Measurements from ENCODE around the gene SSBP2. TPM values are rescaled to one million over a fixed set of nuclear protein-coding genes. Genes with fewer than 3 reads are reported as not detected.
A peak's percentile ranks its signal among the peaks of the same experiment; 100 is the strongest.
"Not testable (repeated sequence)": the region's sequence is repeated elsewhere in the genome, so short reads cannot be mapped to it uniquely, and the experiment has no call there.

Gene SSBP2
- polyA plus RNA-seq, 3 donors from 2014 or later = 28.4 to 90.8 (median 34.2) TPM

DNA sequence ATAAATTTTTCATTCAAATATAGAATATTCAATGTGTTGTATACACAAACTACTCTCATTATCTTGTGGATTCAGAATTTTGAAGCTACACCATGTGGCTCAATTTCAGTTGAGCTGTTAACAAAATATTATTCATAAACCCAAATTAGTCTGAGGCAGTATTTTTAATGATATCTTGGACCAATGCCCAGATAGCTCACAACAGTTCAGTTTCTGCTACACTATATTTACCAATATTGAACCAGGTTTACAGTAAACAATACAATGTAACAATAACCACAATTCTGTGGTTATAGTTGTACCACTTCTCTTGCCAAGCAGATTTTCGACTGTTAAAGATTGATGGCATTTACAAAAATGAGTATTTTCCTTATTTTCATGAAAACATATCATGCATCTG, 99.9 kb downstream of the SSBP2 start:
- H3K4me3 Mint-ChIP-seq = no peak overlapping the region
- no peaks in the 10 kb centered on the region for H3K27me3 Mint-ChIP-seq (ENCODE audit: low read depth in 3 of 3)
- no peak overlapping the region for H3K27ac Mint-ChIP-seq
- H3K36me3 Mint-ChIP-seq = peaks cover 0 to 19% (median 0%) of the 10 kb centered on the region in 3 donors
- DNase-seq = no peak
- H3K4me1 Mint-ChIP-seq = peaks cover 0 to 8% of the 10 kb centered on the region in 2 donors
- no peaks in the 10 kb centered on the region for H3K9me3 Mint-ChIP-seq

- Mint-ChIP-seq H3K4me1 (peaks cover 0 to 5% of the 10 kb centered on the region in 2 donors), H3K9me3 (no peaks in the 10 kb centered on the region), H3K4me3 (no peak overlapping the region), H3K27ac (no peak overlapping the region), H3K27me3 (ENCODE audit: low read depth in 3 of 3) (no peaks in the 10 kb centered on the region), H3K36me3 (peaks cover 0 to 7% (median 3%) of the 10 kb centered on the region in 3 donors)
- no peak for DNase-seq
Observed at GRCh38 chr5:81646469-81646995, 104.4 kb downstream of the SSBP2 start.

- Mint-ChIP-seq H3K4me1 (no peaks in the 10 kb centered on the region), H3K9me3 (no peaks in the 10 kb centered on the region), H3K4me3 (no peak overlapping the region), H3K27ac (no peak overlapping the region), H3K36me3 (peaks cover 0 to 3% (median 0%) of the 10 kb centered on the region in 3 donors), H3K27me3 (ENCODE audit: low read depth in 3 of 3) (no peaks in the 10 kb centered on the region)
- DNase-seq = no peak
Observed at GRCh38 chr5:81642210-81642609, 108.7 kb downstream of the SSBP2 start.

GRCh38 chr5:81639556-81639955, 111.3 kb downstream of the SSBP2 start:
- Mint-ChIP-seq H3K36me3 (peaks cover 0 to 3% (median 0%) of the 10 kb centered on the region in 3 donors), H3K9me3 (no peaks in the 10 kb centered on the region), H3K4me3 (no peak overlapping the region), H3K27ac (no peak overlapping the region), H3K4me1 (no peaks in the 10 kb centered on the region), H3K27me3 (ENCODE audit: low read depth in 3 of 3) (no peaks in the 10 kb centered on the region)
- no peak for DNase-seq

DNA sequence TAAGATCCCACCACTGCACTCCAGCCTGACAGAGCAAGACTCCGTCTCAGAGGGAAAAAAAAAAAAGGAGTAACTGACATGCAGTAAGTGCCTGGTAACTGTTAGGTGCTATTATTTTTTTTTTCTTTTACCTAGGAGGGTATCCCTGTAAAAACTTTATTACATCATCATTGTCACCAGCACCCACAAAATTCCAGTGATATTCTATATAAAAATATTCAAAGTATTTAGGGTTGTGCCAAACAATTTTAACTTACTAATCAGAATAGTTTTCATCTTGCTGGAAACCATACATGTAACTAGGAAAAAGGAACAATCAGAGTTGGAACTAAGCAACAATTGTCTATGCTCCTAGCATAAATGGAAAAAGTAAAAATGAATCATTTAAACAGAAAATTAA, 112.4 kb downstream of the SSBP2 start:
- DNase-seq = no peak
- no peaks in the 10 kb centered on the region for H3K4me1 Mint-ChIP-seq
- H3K27ac Mint-ChIP-seq = no peak overlapping the region
- H3K27me3 Mint-ChIP-seq (ENCODE audit: low read depth in 3 of 3) = no peaks in the 10 kb centered on the region
- H3K4me3 Mint-ChIP-seq = no peak overlapping the region
- peaks cover 0 to 3% (median 0%) of the 10 kb centered on the region in 3 donors for H3K36me3 Mint-ChIP-seq
- no peaks in the 10 kb centered on the region for H3K9me3 Mint-ChIP-seq

DNA sequence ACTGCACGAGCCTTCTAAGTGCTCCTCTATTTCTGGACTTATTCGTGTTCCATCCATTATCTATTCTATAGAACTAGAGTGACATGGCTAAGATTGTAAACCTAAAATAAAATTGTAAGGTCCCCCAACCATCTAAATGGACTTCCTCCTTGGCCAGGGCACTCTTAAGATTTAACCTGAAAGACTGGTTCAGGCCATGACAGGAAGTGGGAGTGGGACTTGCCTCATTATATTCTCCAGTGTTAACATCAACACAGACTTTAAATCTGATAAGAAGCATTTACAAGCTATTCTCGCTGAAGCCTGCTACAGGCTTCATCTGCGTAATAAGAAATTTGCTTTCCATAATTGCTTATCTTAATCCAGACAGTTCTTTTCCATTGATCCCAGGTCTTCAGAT, 117.0 kb downstream of the SSBP2 start:
- Mint-ChIP-seq H3K36me3 (peaks cover 0 to 4% (median 0%) of the 10 kb centered on the region in 3 donors), H3K27me3 (ENCODE audit: low read depth in 3 of 3) (peaks cover 0 to 2% (median 0%) of the 10 kb centered on the region in 3 donors), H3K4me3 (no peak overlapping the region), H3K9me3 (no peaks in the 10 kb centered on the region), H3K4me1 (peaks cover 0 to 8% of the 10 kb centered on the region in 2 donors), H3K27ac (no peak overlapping the region)
- DNase-seq = no peak

GRCh38 chr5:81633471-81633870, 117.4 kb downstream of the SSBP2 start:
- Mint-ChIP-seq H3K36me3 (peaks cover 0 to 4% (median 0%) of the 10 kb centered on the region in 3 donors), H3K4me1 (peaks cover 0 to 8% of the 10 kb centered on the region in 2 donors), H3K4me3 (no peak overlapping the region), H3K27ac (no peak overlapping the region), H3K27me3 (ENCODE audit: low read depth in 3 of 3) (peaks cover 0 to 2% (median 0%) of the 10 kb centered on the region in 3 donors), H3K9me3 (no peaks in the 10 kb centered on the region)
- DNase-seq = no peak

DNA sequence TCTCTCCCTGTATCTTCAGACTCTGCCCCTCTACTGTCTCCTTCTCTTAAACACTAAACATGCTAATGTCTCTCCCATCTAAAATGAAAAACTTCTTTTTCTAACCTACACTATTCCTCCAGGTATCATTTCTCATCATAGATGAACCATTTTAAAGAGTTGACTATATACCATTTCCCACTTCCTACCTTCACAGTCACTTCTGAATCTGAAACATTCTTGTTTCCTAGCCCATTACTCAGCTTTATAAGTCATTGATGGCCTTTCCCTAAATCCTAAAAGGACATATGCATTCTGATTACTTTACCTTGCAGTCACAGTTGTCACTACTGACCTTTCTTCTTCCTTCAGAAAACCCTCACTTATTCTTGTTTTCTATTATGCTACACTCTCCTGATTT, 118.2 kb downstream of the SSBP2 start:
- DNase-seq = no peak
- H3K27me3 Mint-ChIP-seq (ENCODE audit: low read depth in 3 of 3) = peaks cover 0 to 2% (median 0%) of the 10 kb centered on the region in 3 donors
- peaks cover 0 to 4% (median 0%) of the 10 kb centered on the region in 3 donors for H3K36me3 Mint-ChIP-seq
- H3K4me1 Mint-ChIP-seq = peaks cover 0 to 8% of the 10 kb centered on the region in 2 donors
- no peaks in the 10 kb centered on the region for H3K9me3 Mint-ChIP-seq
- H3K27ac Mint-ChIP-seq = no peak overlapping the region
- no peak overlapping the region for H3K4me3 Mint-ChIP-seq

GRCh38 chr5:81631621-81632020, 119.3 kb downstream of the SSBP2 start:
- Mint-ChIP-seq H3K9me3 (no peaks in the 10 kb centered on the region), H3K27ac (no peak overlapping the region), H3K36me3 (peaks cover 0 to 4% (median 4%) of the 10 kb centered on the region in 3 donors), H3K27me3 (ENCODE audit: low read depth in 3 of 3) (peaks cover 0 to 2% (median 0%) of the 10 kb centered on the region in 3 donors), H3K4me1 (peaks cover 0 to 8% of the 10 kb centered on the region in 2 donors), H3K4me3 (no peak overlapping the region)
- DNase-seq = no peak

DNA sequence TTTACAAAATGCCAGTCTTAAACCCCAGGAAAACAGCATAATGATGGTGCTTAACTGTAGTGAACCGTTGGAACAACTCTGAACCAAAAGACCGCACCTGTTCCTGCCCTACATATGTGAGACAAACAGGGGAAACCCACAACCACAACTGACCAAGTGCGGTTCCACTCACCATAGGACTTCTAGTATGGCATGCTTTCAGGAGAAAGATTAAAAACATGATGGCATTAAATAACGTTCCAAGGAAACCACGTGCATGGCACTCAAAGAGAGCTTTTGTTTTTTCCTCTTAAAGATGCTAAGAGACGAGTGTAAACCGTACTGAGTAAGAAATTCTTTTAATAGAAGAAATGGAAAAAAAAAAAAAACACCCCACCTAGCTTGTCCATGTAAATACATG, 119.8 kb downstream of the SSBP2 start:
- peak; percentile 55 to 63 (median 63) for DNase-seq
- no peaks in the 10 kb centered on the region for H3K9me3 Mint-ChIP-seq
- H3K4me3 Mint-ChIP-seq = peak overlapping the region in 1 of 5 donors; percentile 17
- H3K27ac Mint-ChIP-seq = peak overlapping the region in 1 of 6 donors; percentile 24
- peaks cover 0 to 4% (median 0%) of the 10 kb centered on the region in 3 donors for H3K27me3 Mint-ChIP-seq (ENCODE audit: low read depth in 3 of 3)
- H3K36me3 Mint-ChIP-seq = peaks cover 0 to 4% (median 4%) of the 10 kb centered on the region in 3 donors
- H3K4me1 Mint-ChIP-seq = peaks cover 0 to 8% of the 10 kb centered on the region in 2 donors

DNA sequence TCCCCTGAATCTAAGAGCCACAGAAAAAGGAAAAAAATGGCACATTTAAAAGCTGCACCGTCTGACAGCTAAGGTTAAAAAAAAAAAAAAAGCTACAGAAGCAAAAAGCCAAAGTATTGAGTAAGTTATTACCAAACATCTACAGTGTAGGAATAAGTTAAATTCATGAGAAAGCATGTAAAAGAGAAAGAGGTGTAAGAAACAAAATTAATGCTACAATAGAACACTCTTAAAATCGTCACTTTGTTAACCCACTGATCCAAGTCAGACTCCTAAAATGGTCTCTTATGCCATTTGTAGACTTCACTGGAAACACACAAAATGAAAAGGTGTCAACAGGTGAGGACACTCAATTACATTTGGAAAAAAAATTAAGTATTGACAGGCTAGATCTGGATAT, 120.2 kb downstream of the SSBP2 start:
- H3K27ac Mint-ChIP-seq = peak overlapping the region in 2 of 6 donors; percentile 19 to 26
- peaks cover 0 to 8% of the 10 kb centered on the region in 2 donors for H3K4me1 Mint-ChIP-seq
- no peak for DNase-seq
- H3K9me3 Mint-ChIP-seq = no peaks in the 10 kb centered on the region
- peaks cover 0 to 4% (median 0%) of the 10 kb centered on the region in 3 donors for H3K27me3 Mint-ChIP-seq (ENCODE audit: low read depth in 3 of 3)
- peak overlapping the region in 2 of 5 donors; percentile 52 to 72 for H3K4me3 Mint-ChIP-seq
- H3K36me3 Mint-ChIP-seq = peaks cover 0 to 4% (median 4%) of the 10 kb centered on the region in 3 donors

DNA sequence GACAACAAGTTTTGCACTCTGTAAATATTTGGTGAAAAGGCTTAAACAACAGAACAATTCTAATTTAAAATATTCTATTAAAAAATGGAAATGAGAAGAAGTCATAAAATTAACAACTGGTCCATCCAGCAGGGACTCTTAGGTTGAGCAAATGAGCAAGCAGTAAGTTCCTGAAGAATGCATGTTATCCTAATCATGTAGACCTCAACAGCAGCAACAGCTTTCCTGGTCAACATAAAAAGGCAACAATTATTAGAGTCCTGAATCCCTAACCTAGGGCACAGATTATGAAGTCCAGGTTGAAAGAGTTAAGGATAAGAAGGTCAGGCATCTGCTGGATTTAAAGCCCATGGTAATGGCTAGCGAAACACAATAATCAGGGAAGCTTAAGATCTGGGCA, 120.9 kb downstream of the SSBP2 start:
- Mint-ChIP-seq H3K9me3 (no peaks in the 10 kb centered on the region), H3K4me1 (peaks cover 0 to 8% of the 10 kb centered on the region in 2 donors), H3K4me3 (no peak overlapping the region), H3K27me3 (ENCODE audit: low read depth in 3 of 3) (peaks cover 0 to 4% (median 0%) of the 10 kb centered on the region in 3 donors), H3K27ac (no peak overlapping the region), H3K36me3 (peaks cover 0 to 4% (median 4%) of the 10 kb centered on the region in 3 donors)
- DNase-seq = no peak

DNA sequence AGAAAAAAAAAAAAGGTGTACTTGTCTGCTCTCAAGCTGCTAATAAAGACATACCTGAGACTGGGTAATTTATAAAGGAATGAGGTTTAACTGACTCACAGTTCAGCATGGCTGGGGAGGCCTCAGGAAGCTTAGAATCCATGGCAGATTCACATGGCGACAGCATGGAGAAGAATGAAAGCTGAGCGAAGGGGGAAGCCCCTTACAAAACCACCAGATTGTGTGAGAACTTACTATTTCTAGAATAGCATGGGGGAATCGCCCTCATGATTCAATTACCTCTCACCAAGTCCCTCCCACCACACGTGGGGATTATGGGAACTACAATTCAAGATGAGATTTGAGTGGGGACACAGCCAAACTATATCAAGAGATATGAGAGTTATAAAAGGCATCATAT, 122.8 kb downstream of the SSBP2 start:
- H3K4me3 Mint-ChIP-seq; H3K36me3 Mint-ChIP-seq; DNase-seq; H3K27me3 Mint-ChIP-seq (ENCODE audit: low read depth in 3 of 3); H3K9me3 Mint-ChIP-seq; H3K27ac Mint-ChIP-seq; H3K4me1 Mint-ChIP-seq: not testable (repeated sequence)

DNA sequence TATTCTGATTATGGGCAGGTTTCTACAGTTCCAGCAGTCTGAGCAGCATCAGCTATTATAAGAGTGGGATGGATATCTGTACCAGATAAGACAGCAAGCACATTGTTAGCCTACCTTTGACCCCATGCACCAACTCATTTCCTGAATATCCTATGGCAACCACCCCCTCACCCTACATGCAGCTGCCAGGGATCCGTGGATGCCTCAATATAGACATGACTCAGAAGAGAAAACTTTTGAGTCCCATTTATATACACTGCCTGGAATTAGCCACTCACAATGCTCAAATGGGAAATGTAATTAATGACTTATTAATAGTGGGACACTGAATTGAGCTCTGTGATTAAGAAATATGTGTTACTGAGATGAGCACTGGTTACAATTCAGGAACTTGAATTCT, 124.4 kb downstream of the SSBP2 start:
- Mint-ChIP-seq H3K27ac (no peak overlapping the region), H3K27me3 (ENCODE audit: low read depth in 3 of 3) (peaks cover 0 to 4% (median 0%) of the 10 kb centered on the region in 3 donors), H3K4me1 (peaks cover 0 to 8% of the 10 kb centered on the region in 2 donors), H3K9me3 (no peaks in the 10 kb centered on the region), H3K36me3 (peaks cover 0 to 4% (median 4%) of the 10 kb centered on the region in 3 donors), H3K4me3 (no peak overlapping the region)
- no peak for DNase-seq

Data from immature natural killer cell (primary cell).